ENCODE measurements around the gene MSI2. TPM values are rescaled to one million over a fixed set of nuclear protein-coding genes. Genes with fewer than 3 reads are reported as not detected.

Gene MSI2
- total and polyA plus RNA-seq, 2 experiments from 2014 or later: 4.3 to 17.9 TPM

DNA sequence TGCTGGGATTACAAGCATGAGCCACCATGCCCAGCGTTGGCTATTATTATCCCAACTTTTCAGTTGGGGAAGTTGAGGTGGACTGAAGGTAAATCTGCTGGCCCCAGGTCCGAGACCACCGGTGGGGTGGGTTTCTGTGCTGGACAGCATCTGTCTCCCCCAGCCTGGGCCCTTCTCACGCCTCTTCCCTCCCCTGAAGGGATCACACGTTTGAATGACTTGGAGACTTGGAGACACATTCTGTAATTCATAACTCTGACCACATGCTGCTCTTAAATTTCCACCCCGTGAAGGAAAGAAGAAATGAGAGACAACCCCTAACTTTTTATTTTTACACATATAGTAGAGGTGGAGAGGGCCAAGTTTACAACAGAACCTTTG lies 109.8 kb downstream of the MSI2 start:
- H3F3A ChIP-seq (ENCODE audit: insufficient read depth): 0 out of 2 replicates have a peak, but pooled peaks cover 4% of the 10 kb centered on the region
- no peak overlapping the region for H3K27ac ChIP-seq
- no peak overlapping the region for H3K4me2 ChIP-seq (ENCODE audit: unreplicated experiment)
- H3K9me2 ChIP-seq (ENCODE audit: insufficient read depth): no peaks in the 10 kb centered on the region
- in situ Hi-C loops (cut with MboI): no loop called here
- H3K36me3 ChIP-seq (ENCODE audit: low read depth): no peaks in the 10 kb centered on the region
- H3K79me2 ChIP-seq (ENCODE audit: insufficient read depth): no peaks in the 10 kb centered on the region
- no peak for TF ChIP-seq EZH2 (IDR thresholded peaks at IDR 0.05; ENCODE audit: insufficient read depth, poor library complexity, severe bottlenecking)
- TF ChIP-seq EZH2phosphoT487 (IDR thresholded peaks at IDR 0.05; ENCODE audit: insufficient read depth, low read depth): no peak
- no peak overlapping the region for H2AFZ ChIP-seq
- H4K20me1 ChIP-seq (ENCODE audit: insufficient read depth): no peaks in the 10 kb centered on the region
- no peak overlapping the region for H3K4me3 ChIP-seq
- DNase-seq: no peak
- 47 to 58% methylated on average over 5 to 6 of the region's 6 CpGs for WGBS, 2 experiments (ENCODE audit: low coverage in 1 of 2, low lambda C conversion rate in 2 of 2, missing lambda C conversion rate in 2 of 2)
- H3K9ac ChIP-seq: no peak overlapping the region
- H3K9me3 ChIP-seq (ENCODE audit: low read depth): no peaks in the 10 kb centered on the region
- no peaks in the 10 kb centered on the region for H3K27me3 ChIP-seq (replicated peaks; ENCODE audit: insufficient read depth)
- peaks cover 18% of the 10 kb centered on the region for H3K4me1 ChIP-seq (ENCODE audit: insufficient read depth)

DNA sequence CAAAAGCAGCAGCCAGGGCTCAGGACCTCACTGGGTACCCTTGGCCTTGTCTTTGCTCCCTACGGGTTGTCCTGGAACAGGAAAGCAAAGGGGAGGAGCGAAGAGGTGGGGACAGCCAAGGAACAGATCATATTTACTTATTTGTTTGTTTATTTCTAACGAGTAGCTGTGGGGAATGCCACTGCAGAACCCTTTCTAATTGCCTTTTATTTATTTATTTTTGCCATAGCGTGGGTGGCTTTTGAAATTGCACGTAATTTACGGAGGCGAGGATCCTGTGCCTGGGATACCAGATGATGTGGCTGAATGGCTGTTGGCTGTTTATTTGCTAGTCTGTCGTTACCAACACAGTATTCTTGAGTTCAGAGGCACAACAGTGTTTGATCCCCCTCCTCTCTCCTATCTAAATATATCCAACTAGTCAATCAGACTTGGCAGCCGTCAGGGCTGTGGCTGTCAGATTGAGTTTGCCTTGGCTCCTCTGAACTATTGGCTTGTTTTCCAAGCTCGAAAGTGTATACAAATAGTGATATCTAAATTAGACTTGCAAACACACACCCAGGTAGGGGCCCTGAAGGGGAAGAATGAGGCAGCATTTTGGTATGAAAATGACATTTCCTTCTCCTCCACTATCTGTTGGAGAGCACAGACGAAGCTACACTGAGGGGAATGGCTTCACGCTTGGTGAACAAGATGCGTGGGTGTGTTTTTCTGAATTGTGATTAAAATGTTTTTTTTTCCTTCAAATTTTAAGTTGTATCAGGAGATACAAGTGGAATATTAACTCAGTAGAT lies 110.4 kb downstream of the MSI2 start:
- Histone ChIP-seq H3K9me2 (ENCODE audit: insufficient read depth) (no peaks in the 10 kb centered on the region), H3K79me2 (ENCODE audit: insufficient read depth) (no peaks in the 10 kb centered on the region), H3K9me3 (ENCODE audit: low read depth) (no peaks in the 10 kb centered on the region), H3K9ac (no peak overlapping the region), H3K27ac (no peak overlapping the region), H3K36me3 (ENCODE audit: low read depth) (no peaks in the 10 kb centered on the region), H3K4me1 (ENCODE audit: insufficient read depth) (peaks cover 18% of the 10 kb centered on the region), H4K20me1 (ENCODE audit: insufficient read depth) (no peaks in the 10 kb centered on the region), H2AFZ (no peak overlapping the region), H3K27me3 (replicated peaks; ENCODE audit: insufficient read depth) (no peaks in the 10 kb centered on the region), H3K4me2 (ENCODE audit: unreplicated experiment) (no peak overlapping the region), H3F3A (ENCODE audit: insufficient read depth) (0 out of 2 replicates have a peak, but pooled peaks cover 4% of the 10 kb centered on the region), H3K4me3 (no peak overlapping the region)
- 56 to 64% methylated on average over 13 of the region's 13 CpGs for WGBS, 2 experiments (ENCODE audit: low coverage in 1 of 2, low lambda C conversion rate in 2 of 2, missing lambda C conversion rate in 2 of 2)
- no peak for TF ChIP-seq EZH2phosphoT487 (IDR thresholded peaks at IDR 0.05; ENCODE audit: insufficient read depth, low read depth)
- no peak for TF ChIP-seq EZH2 (IDR thresholded peaks at IDR 0.05; ENCODE audit: insufficient read depth, poor library complexity, severe bottlenecking)
- peak; percentile 12 for DNase-seq
- in situ Hi-C loops (cut with MboI): no loop called here

DNA sequence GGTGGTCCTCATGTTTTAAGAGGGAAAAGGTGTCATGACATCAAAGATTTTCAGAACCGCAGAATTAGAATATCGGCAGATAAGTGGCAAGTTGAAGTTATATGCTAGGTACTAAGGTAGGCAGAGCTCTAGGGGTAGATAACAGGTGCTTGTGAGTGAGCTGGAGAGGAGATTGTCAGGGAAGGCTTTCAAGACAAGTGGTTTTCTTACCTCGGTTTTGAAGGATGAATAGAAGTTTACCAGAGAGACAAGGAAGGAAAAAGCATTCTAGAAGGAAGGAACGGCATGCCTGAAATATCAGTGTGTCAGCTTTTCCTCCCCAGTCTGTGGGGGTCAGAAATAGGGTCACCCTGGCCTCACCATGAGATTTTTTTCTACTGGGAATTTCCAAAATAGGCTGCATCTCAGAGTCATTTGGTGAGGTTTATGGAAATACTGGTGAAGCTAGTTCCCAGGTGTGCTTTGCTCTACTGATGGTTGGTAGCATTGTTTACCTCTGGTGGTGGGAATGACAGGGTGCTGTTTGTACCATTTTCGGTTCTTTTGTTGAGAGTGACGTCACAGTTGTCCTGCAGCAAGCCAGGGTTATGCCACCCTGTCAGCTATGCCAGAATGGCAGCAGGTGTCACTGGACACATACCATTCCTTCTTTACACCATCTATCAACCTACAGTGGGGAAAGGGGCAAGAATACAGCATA lies 112.5 kb downstream of the MSI2 start:
- in situ Hi-C loops (cut with MboI): no loop called here
- no peak for TF ChIP-seq EZH2 (IDR thresholded peaks at IDR 0.05; ENCODE audit: insufficient read depth, poor library complexity, severe bottlenecking)
- TF ChIP-seq EZH2phosphoT487 (IDR thresholded peaks at IDR 0.05; ENCODE audit: insufficient read depth, low read depth): no peak
- Histone ChIP-seq H3F3A (ENCODE audit: insufficient read depth) (0 out of 2 replicates have a peak, but pooled peaks cover 4% of the 10 kb centered on the region), H3K36me3 (ENCODE audit: low read depth) (no peaks in the 10 kb centered on the region), H4K20me1 (ENCODE audit: insufficient read depth) (no peaks in the 10 kb centered on the region), H3K4me2 (ENCODE audit: unreplicated experiment) (no peak overlapping the region), H3K9me2 (ENCODE audit: insufficient read depth) (no peaks in the 10 kb centered on the region), H3K27ac (no peak overlapping the region), H2AFZ (no peak overlapping the region), H3K9me3 (ENCODE audit: low read depth) (no peaks in the 10 kb centered on the region), H3K4me1 (ENCODE audit: insufficient read depth) (peaks cover 18% of the 10 kb centered on the region), H3K4me3 (no peak overlapping the region), H3K9ac (no peak overlapping the region), H3K27me3 (replicated peaks; ENCODE audit: insufficient read depth) (no peaks in the 10 kb centered on the region), H3K79me2 (ENCODE audit: insufficient read depth) (no peaks in the 10 kb centered on the region)
- 78 to 89% methylated on average over 6 of the region's 6 CpGs for WGBS, 2 experiments (ENCODE audit: low coverage in 1 of 2, low lambda C conversion rate in 2 of 2, missing lambda C conversion rate in 2 of 2)
- DNase-seq: no peak

DNA sequence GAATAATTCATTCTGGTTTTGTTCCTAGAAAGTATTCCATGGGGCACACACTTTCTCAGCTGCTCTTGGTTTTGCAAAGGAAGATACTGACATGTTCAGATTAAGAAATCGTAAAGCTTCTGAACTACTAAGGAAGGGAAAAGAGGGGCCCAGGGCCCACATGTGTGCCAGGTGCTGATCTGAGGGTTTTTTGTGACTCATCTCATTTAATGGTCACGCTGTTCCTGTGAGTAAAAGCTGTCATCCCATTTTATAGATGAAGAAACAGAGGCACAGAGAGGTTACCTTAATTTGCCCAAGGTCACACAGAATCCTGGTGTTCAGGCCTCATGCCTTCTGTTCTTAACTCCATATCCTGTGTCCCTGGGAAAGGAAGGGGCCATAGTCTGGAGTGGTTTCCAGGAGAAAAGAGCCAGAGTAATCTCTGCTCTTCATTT lies 113.2 kb downstream of the MSI2 start:
- TF ChIP-seq EZH2phosphoT487 (IDR thresholded peaks at IDR 0.05; ENCODE audit: insufficient read depth, low read depth): no peak
- TF ChIP-seq EZH2 (IDR thresholded peaks at IDR 0.05; ENCODE audit: insufficient read depth, poor library complexity, severe bottlenecking): no peak
- H3K27me3 ChIP-seq (replicated peaks; ENCODE audit: insufficient read depth): no peaks in the 10 kb centered on the region
- no peaks in the 10 kb centered on the region for H4K20me1 ChIP-seq (ENCODE audit: insufficient read depth)
- peak overlapping the region; percentile 19 for H3K4me2 ChIP-seq (ENCODE audit: unreplicated experiment)
- H3K4me3 ChIP-seq: no peak overlapping the region
- in situ Hi-C loops (cut with MboI): no loop called here
- 0 out of 2 replicates have a peak, but pooled peaks cover 4% of the 10 kb centered on the region for H3F3A ChIP-seq (ENCODE audit: insufficient read depth)
- H3K36me3 ChIP-seq (ENCODE audit: low read depth): no peaks in the 10 kb centered on the region
- no peak for DNase-seq
- peak overlapping the region; percentile 48 for H3K27ac ChIP-seq
- H2AFZ ChIP-seq: no peak overlapping the region
- WGBS, 2 experiments (ENCODE audit: low coverage in 1 of 2, low lambda C conversion rate in 2 of 2, missing lambda C conversion rate in 2 of 2): 66 to 71% methylated on average over 2 of the region's 2 CpGs
- no peaks in the 10 kb centered on the region for H3K9me2 ChIP-seq (ENCODE audit: insufficient read depth)
- H3K9ac ChIP-seq: no peak overlapping the region
- no peaks in the 10 kb centered on the region for H3K79me2 ChIP-seq (ENCODE audit: insufficient read depth)
- peaks cover 18% of the 10 kb centered on the region for H3K4me1 ChIP-seq (ENCODE audit: insufficient read depth)
- no peaks in the 10 kb centered on the region for H3K9me3 ChIP-seq (ENCODE audit: low read depth)

Data from GM23248 (cell line).